IMR-90 (cell line): Measurements from ENCODE around the gene PMPCA. TPM values are rescaled to one million over a fixed set of nuclear protein-coding genes. Genes with fewer than 3 reads are reported as not detected.

Experiments
- ATAC-seq: fragments of 200-7000 bp; cut with Tn5 transposase; 2 replicates; pipeline ENCODE4 v1.9.1; 2020; ENCODE audit warnings: low read depth, mild to moderate bottlenecking, moderate library complexity
- BruUV-seq: library from RNA; stranded (reverse); fragments of 400-500 nt; replicated peaks from 2 replicates; lab custom pipeline; 2021; lab: Mats Ljungman, UMichigan
- CTCF ChIA-PET: fragments of 300-600 bp; formaldehyde crosslinking; extraction: SDS; loops from one replicate; lab custom pipeline; 2021; ENCODE audit warnings: antibody characterized with exemption; lab: Yijun Ruan, JAX
- POLR2A ChIA-PET: fragments of 300-600 bp; sonication (Branson Sonifier 250); formaldehyde crosslinking; loops from one replicate; lab custom pipeline; 2022; ENCODE audit warnings: antibody characterized with exemption; ENCODE audit not compliant: unreplicated experiment; lab: Charles Lee
- DNase-seq: peaks from one replicate; pipeline ENCODE4 v3.0.0; 2013
- H2AFZ ChIP-seq: replicated peaks from 2 replicates; pipeline ENCODE3; 2013; ENCODE audit warnings: low read length, mild to moderate bottlenecking; ENCODE audit not compliant: poor library complexity
- H2AK5ac ChIP-seq: 2 replicates; pipeline ENCODE4 v1.6.1; 2013; ENCODE audit warnings: low read depth, low read length, inconsistent platforms
- H2AK9ac ChIP-seq: replicated peaks from 2 replicates; pipeline ENCODE3; 2013; ENCODE audit warnings: mild to moderate bottlenecking, low read depth, low read length, moderate library complexity; ENCODE audit not compliant: poor library complexity
- H2BK120ac ChIP-seq: 2 replicates; pipeline ENCODE4 v1.6.1; 2013; ENCODE audit warnings: low read depth, low read length, inconsistent platforms
- H2BK15ac ChIP-seq: 3 replicates; pipeline ENCODE4 v1.6.1; 2013; ENCODE audit warnings: low read depth, low read length, inconsistent platforms
- H2BK20ac ChIP-seq: 2 replicates; pipeline ENCODE4 v1.6.1; 2013; ENCODE audit warnings: low read depth, mild to moderate bottlenecking, inconsistent platforms, low read length, moderate library complexity
- H2BK5ac ChIP-seq: 2 replicates; pipeline ENCODE4 v1.6.1; 2013; ENCODE audit warnings: mild to moderate bottlenecking, low read depth, low read length, inconsistent platforms; ENCODE audit not compliant: poor library complexity, severe bottlenecking
- H3K14ac ChIP-seq: replicated peaks from 2 replicates; pipeline ENCODE4 v1.6.1; 2013; ENCODE audit warnings: low read depth, low read length, inconsistent platforms
- H3K18ac ChIP-seq: 2 replicates; pipeline ENCODE4 v1.6.1; 2013; ENCODE audit warnings: low read depth, low read length, control low read depth
- H3K23ac ChIP-seq: 2 replicates; pipeline ENCODE4 v1.6.1; 2013; ENCODE audit warnings: low read depth, low read length, inconsistent platforms
- H3K27ac ChIP-seq: 2 replicates; pipeline ENCODE4 v1.5.1; 2013; ENCODE audit warnings: mild to moderate bottlenecking, control low read depth, low read length; ENCODE audit not compliant: insufficient read depth
- H3K27me3 ChIP-seq: 2 replicates; pipeline ENCODE4 v1.6.1; 2013; ENCODE audit warnings: low read length; ENCODE audit not compliant: control insufficient read depth, insufficient read depth
- H3K36me3 ChIP-seq: 2 replicates; pipeline ENCODE4 v1.6.1; 2013; ENCODE audit warnings: low read length, mixed read lengths; ENCODE audit not compliant: control insufficient read depth, insufficient read depth
- H3K4ac ChIP-seq: 2 replicates; pipeline ENCODE4 v1.6.1; 2013; ENCODE audit warnings: low read depth, low read length, inconsistent platforms
- H3K4me1 ChIP-seq: 2 replicates; pipeline ENCODE4 v1.6.1; 2013; ENCODE audit warnings: low read length, mixed read lengths; ENCODE audit not compliant: control insufficient read depth, insufficient read depth
- H3K4me2 ChIP-seq: 2 replicates; pipeline ENCODE4 v1.6.1; 2013; ENCODE audit warnings: low read depth, mild to moderate bottlenecking, control low read depth, low read length, moderate library complexity
- H3K4me3 ChIP-seq: 2 replicates; pipeline ENCODE4 v1.5.1; 2013; ENCODE audit warnings: low read depth, mild to moderate bottlenecking, control low read depth, low read length, moderate library complexity; ENCODE audit not compliant: insufficient read depth
- H3K56ac ChIP-seq: 2 replicates; pipeline ENCODE4 v1.6.1; 2013; ENCODE audit warnings: low read length, inconsistent platforms; ENCODE audit not compliant: insufficient read depth; ENCODE audit errors: extremely low read depth
- H3K79me1 ChIP-seq, 2 experiments: 2 replicates each; pipeline ENCODE4 v1.6.1; 2013; ENCODE audit warnings: low read length in 2 of 2, inconsistent platforms in 1 of 2, low read depth in 1 of 2
- H3K9ac ChIP-seq: 2 replicates; pipeline ENCODE4 v1.6.1; 2013; ENCODE audit warnings: low read depth, low read length, control low read depth
- H3K9me1 ChIP-seq: 2 replicates; pipeline ENCODE4 v1.6.1; 2013; ENCODE audit warnings: low read length, inconsistent platforms; ENCODE audit not compliant: insufficient read depth
- H3K9me3 ChIP-seq: 2 replicates; pipeline ENCODE4 v1.6.1; 2013; ENCODE audit warnings: low read length; ENCODE audit not compliant: control insufficient read depth, insufficient read depth
- H4K20me1 ChIP-seq: 2 replicates; pipeline ENCODE4 v1.6.1; 2013; ENCODE audit warnings: low read length, inconsistent platforms; ENCODE audit not compliant: insufficient read depth
- H4K5ac ChIP-seq: 2 replicates; pipeline ENCODE4 v1.6.1; 2013; ENCODE audit warnings: mild to moderate bottlenecking, low read depth, low read length, control low read depth
- H4K8ac ChIP-seq, 2 experiments: 2 replicates each; pipeline ENCODE4 v1.6.1; 2013; ENCODE audit warnings: low read depth in 2 of 2, low read length in 2 of 2, control low read depth in 1 of 2, inconsistent platforms in 1 of 2
- H4K91ac ChIP-seq: 2 replicates; pipeline ENCODE4 v1.6.1; 2013; ENCODE audit warnings: low read depth, low read length, inconsistent platforms; ENCODE audit not compliant: insufficient read depth
- CEBPB ChIP-seq: IDR thresholded peaks from 2 replicates; pipeline ENCODE4 v1.6.1; 2012; ENCODE audit warnings: low read depth, low read length, improper control_type of control experiment
- CHD1 ChIP-seq: IDR thresholded peaks from 2 replicates; pipeline ENCODE4 v1.6.1; 2012; ENCODE audit warnings: low read depth, low read length, improper control_type of control experiment
- POLR2A ChIP-seq: IDR thresholded peaks from 2 replicates; pipeline ENCODE4 v1.6.1; 2012; ENCODE audit warnings: mild to moderate bottlenecking, low read depth, low read length
- RAD21 ChIP-seq: IDR thresholded peaks from 2 replicates; pipeline ENCODE4 v1.6.1; 2012; ENCODE audit warnings: low read length, improper control_type of control experiment
- RCOR1 ChIP-seq: IDR thresholded peaks from 2 replicates; pipeline ENCODE4 v1.6.1; 2012; ENCODE audit warnings: mild to moderate bottlenecking, low read length, improper control_type of control experiment; ENCODE audit not compliant: insufficient replicate concordance
- SMC3 ChIP-seq: fragments of 150-350 bp; IDR thresholded peaks from 2 replicates; pipeline ENCODE4 v1.6.1; 2016; ENCODE audit warnings: low read depth, mild to moderate bottlenecking, antibody characterized with exemption, low read length, moderate library complexity
- WGBS, 2 experiments: methylation state at CpG; one replicate each; pipeline versions ENCODE4 v1.1.5 to v1.1.7; 2013; ENCODE audit warnings: missing lambda C conversion rate in 2 of 2; ENCODE audit not compliant: insufficient read length in 1 of 2; ENCODE audit errors: extremely low coverage in 2 of 2; 5-methylcytosine and 5-hydroxymethylcytosine counted together
- dilution Hi-C: fragments of 300-500 bp; cut with HindIII; formaldehyde crosslinking; loops from one replicate; pipeline ENCODE4 v1.14.3; 2018; ENCODE audit warnings: low sequenced_read_pairs; ENCODE audit not compliant: unreplicated experiment
- in situ Hi-C: fragments of 300-500 bp; cut with MboI; formaldehyde crosslinking; loops from 3 replicates; pipeline ENCODE4 v1.14.3; 2019; ENCODE audit warnings: low sequenced_read_pairs, inconsistent platforms, mixed read lengths
- intact Hi-C: fragments of 100-400 bp; cut with micrococcal nuclease; formaldehyde crosslinking; loops from 2 replicates; pipeline ENCODE4 v1.10.0; 2022
- polyA plus RNA-seq, 3 experiments: library from polyadenylated mRNA; depleted of rRNA; stranded (reverse); fragments of >200 nt; gene quantifications; 2 replicates each; pipeline ENCODE4 v1.2.3, GENCODE V29; 2012; ENCODE audit warnings: low replicate concordance in 1 of 3
- total RNA-seq: library from RNA; depleted of rRNA; stranded (reverse); fragments of >200 nt; gene quantifications from 2 replicates; pipeline ENCODE4 v1.2.3, GENCODE V29; 2012
- TF ChIP-seq, protein P1 (sequence below): fragments of 150-350 bp; IDR thresholded peaks from 2 replicates; pipeline ENCODE4 v1.6.1; 2017; ENCODE audit warnings: mild to moderate bottlenecking, antibody characterized with exemption, low read length, low read depth
- TF ChIP-seq, protein P2 (sequence below): conservative IDR thresholded peaks from 2 replicates; pipeline ENCODE4 v1.5.1; 2012; ENCODE audit warnings: mild to moderate bottlenecking, low read depth, low read length, improper control_type of control experiment

The PMPCA gene
- total and polyA plus RNA-seq, 2 of the 4 experiments (the other 2 are of a cell fraction): 62.6 to 95.8 TPM

DNA sequence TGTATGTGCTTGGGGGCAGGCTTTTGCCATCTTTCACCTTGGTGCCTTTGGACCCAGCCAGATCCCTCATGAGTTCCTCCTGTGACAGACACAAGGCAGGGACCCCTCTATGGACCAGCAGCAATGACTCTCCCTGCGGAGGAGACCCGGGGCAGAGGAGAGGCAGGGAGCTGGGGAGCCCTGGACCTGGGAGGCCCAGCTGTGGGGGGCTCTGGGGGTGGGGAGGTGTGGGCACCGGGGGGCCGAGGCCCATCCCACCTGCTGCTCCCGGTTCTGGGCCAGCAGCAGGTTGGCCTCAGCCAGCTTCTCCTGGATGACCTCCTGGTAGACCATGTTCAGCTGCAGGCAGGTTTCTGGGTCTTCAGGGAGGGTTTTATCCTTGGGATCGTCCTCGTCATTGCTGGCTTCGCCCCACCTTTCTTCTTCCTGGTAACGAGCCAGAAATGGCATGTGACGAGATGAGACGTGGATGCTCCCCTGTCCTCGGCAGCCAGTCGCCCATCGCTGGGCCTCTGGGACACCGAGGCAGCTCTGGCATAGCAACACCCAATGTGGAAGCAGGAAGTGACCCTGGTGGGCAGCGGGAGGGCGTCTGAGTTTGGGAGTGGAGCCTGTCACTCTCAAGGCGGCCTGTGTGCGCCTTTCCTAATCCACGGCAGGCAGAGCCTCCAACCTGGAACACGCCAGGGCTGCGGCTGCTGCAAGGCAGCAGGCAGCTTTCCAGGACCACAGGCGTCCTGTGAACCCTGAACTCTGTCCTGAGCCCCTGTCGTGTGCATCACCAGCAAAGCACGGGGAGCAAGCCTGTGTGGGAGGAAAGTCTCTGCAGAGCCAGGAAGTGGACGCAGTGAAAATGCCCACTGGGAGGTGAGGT lies 14.9 kb upstream of the PMPCA start:
- POLR2A ChIA-PET: no interaction called here
- in situ Hi-C loops: no loop called here

More for the DNA sequence above, 14.9 kb upstream of the PMPCA start:
- DNase-seq (no peak), ATAC-seq (no peak)
- WGBS, 2 experiments: 90% methylated on average over 20 of the region's 26 CpGs; no CpG with 5 or more reads in 1 of the 2 experiments
- Histone ChIP-seq H3K27ac (no peak overlapping the region), H4K8ac (no peak overlapping the region), H3K9ac (no peak overlapping the region), H3K9me3 (no peaks in the 10 kb centered on the region), H3K23ac (no peak overlapping the region), H3K18ac (no peak overlapping the region), H3K36me3 (peaks cover 59% of the 10 kb centered on the region), H3K4me2 (no peak overlapping the region), H2AFZ (no peak overlapping the region), H3K27me3 (no peaks in the 10 kb centered on the region), H3K14ac (no peak overlapping the region), H4K5ac (no peak overlapping the region), H2BK20ac (no peak overlapping the region), H3K56ac (no peak overlapping the region), H3K79me1 (peaks cover 20 to 37% of the 10 kb centered on the region in 2 experiments), H2AK9ac (no peak overlapping the region), H2BK5ac (no peak overlapping the region), H4K91ac (no peak overlapping the region), H3K9me1 (no peaks in the 10 kb centered on the region), H3K4me3 (no peak overlapping the region), H4K20me1 (peaks cover 16% of the 10 kb centered on the region), H3K4me1 (peaks cover 9% of the 10 kb centered on the region), H2BK120ac (no peak overlapping the region), H3K4ac (no peak overlapping the region), H2BK15ac (no peak overlapping the region), H2AK5ac (no peak overlapping the region)
- TF ChIP-seq RCOR1: no peak
- TF ChIP-seq RAD21: no peak
- TF ChIP-seq, protein P1, sequence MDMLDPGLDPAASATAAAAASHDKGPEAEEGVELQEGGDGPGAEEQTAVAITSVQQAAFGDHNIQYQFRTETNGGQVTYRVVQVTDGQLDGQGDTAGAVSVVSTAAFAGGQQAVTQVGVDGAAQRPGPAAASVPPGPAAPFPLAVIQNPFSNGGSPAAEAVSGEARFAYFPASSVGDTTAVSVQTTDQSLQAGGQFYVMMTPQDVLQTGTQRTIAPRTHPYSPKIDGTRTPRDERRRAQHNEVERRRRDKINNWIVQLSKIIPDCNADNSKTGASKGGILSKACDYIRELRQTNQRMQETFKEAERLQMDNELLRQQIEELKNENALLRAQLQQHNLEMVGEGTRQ: no peak
- TF ChIP-seq CEBPB: no peak
- TF ChIP-seq SMC3: no peak
- TF ChIP-seq CHD1: no peak
- TF ChIP-seq, protein P2, sequence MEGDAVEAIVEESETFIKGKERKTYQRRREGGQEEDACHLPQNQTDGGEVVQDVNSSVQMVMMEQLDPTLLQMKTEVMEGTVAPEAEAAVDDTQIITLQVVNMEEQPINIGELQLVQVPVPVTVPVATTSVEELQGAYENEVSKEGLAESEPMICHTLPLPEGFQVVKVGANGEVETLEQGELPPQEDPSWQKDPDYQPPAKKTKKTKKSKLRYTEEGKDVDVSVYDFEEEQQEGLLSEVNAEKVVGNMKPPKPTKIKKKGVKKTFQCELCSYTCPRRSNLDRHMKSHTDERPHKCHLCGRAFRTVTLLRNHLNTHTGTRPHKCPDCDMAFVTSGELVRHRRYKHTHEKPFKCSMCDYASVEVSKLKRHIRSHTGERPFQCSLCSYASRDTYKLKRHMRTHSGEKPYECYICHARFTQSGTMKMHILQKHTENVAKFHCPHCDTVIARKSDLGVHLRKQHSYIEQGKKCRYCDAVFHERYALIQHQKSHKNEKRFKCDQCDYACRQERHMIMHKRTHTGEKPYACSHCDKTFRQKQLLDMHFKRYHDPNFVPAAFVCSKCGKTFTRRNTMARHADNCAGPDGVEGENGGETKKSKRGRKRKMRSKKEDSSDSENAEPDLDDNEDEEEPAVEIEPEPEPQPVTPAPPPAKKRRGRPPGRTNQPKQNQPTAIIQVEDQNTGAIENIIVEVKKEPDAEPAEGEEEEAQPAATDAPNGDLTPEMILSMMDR: no peak
- no peak for TF ChIP-seq POLR2A
- dilution Hi-C loops (no loop called here), intact Hi-C loops (no loop called here)
- no TSS peak for BruUV-seq
- CTCF ChIA-PET: no interaction called here
